Stimulated activated CD8-positive, alpha-beta memory T cell treated with anti-CD3 and anti-CD28 coated beads, Interleukin-7, amount 100 ng/mL, for 1 hour (primary cell): Measurements from ENCODE around the gene CABYR.
A peak's percentile ranks its signal among the peaks of the same experiment; 100 is the strongest.

Experiments
- DNase-seq, 2 donors: peaks; one replicate each; pipeline ENCODE4 v3.0.0-alpha.2; 2020; ENCODE audit warnings: low read depth in 2 of 2

CABYR gene, protein sequence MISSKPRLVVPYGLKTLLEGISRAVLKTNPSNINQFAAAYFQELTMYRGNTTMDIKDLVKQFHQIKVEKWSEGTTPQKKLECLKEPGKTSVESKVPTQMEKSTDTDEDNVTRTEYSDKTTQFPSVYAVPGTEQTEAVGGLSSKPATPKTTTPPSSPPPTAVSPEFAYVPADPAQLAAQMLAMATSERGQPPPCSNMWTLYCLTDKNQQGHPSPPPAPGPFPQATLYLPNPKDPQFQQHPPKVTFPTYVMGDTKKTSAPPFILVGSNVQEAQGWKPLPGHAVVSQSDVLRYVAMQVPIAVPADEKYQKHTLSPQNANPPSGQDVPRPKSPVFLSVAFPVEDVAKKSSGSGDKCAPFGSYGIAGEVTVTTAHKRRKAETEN

DNA sequence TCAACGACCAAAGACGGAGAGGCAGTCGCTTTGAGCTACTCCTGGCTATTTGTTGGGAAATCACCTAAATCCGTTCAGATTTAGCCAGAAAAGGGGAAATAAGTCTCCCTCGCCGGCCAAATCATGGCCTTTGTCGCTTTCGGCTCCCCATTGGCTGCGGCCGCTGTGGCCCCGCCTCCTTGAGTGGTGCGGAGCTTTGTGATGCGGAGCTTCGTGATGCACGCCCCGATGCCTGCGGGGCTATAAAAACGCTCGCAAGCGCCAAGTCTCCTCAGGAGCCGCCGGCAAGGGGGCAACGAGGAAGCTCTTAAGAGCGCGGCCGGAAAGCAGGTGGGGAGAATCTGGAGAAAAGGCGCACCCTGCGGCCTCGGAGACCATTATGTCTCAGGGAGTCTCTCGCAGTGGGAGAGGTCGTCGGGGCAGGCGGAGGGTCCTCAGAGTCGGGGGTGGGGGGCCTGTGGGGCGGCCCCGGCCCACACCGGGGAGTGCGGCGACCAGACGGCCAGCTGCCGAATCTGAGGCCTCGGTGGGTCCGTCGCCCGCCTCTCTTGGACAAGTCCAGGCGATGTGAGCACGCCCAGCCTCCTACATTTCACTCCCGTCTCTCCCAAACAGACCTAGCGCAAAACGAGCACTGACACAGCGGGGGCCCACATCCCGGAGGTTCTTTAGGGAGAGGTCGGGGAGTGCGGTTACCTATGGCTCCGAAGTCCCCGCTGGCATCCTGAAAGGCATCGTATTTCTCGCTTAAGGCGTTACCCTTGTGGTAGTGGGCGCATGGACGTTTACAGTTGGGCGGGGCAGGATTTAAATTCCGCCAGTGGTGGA lies at the start of gene CABYR:
Gene CABYR, plus strand, starts transcription at position 274 of the 828 bp plus-strand sequence. CDS start 4,053 bp downstream, outside the sequence.
- DNase-seq = peak; percentile 25 to 48

GRCh38 chr18:24089076-24089475 lies 49.8 kb upstream of the CABYR start:
- no peak for DNase-seq

DNA sequence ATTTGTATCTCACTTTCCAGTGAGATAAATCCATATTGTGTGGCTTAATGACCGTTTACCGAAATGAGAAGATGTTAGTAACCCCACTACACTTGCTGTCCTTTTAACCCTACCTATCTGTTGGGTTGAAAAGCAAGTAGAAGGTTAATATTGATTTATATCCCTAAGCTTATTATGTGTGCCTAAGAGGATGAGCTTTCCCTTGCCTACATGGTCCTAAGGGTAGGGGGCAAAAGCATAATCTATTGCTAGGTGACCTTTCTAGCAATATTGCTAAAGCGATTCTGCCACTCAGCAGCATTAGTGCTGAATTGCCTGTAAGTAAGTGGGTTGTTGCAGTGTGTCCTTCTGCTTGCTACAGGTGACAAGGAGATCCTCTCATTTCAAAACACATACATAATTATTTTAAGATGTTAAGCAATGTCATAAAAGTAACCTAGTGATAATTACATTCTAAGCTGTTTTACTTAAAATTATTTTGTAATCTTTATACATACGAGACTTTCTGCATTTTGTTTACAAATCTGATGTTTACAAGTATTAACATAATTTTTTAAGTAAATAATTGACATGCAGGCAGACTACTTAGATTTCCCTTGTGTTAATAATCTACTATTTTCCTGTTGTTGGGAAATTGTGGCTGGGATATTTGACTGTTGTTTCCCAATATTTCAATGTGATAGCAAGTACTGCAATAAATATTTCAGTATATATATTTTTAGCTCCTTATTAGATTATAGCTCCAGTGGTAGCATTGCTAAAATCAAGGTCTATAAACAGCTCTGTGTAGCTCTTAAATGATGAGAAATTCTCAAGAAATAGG lies 49.1 kb upstream of the CABYR start:
- no peak for DNase-seq

- DNase-seq = no peak
Measured at GRCh38 chr18:24090876-24091275, 48.0 kb upstream of the CABYR start.

DNA sequence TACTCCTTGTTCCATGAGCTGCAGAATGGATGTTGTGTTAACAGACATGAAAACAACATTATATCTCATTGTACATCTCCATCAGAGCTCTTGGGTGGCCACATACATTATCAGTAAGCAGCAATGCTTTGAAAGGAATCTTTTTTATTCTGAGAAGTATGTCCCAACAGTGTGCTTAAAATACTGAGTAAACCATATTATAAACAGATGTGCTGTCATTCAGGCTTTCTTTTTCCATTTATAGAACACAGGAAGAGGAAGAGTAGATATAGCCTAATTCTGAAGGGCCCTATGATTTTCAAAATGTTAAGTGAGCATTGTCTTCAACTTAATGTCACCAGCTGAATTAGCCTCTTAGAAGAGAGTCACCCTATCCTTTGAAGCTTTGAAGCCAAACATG lies 44.3 kb upstream of the CABYR start:
- DNase-seq = no peak

DNA sequence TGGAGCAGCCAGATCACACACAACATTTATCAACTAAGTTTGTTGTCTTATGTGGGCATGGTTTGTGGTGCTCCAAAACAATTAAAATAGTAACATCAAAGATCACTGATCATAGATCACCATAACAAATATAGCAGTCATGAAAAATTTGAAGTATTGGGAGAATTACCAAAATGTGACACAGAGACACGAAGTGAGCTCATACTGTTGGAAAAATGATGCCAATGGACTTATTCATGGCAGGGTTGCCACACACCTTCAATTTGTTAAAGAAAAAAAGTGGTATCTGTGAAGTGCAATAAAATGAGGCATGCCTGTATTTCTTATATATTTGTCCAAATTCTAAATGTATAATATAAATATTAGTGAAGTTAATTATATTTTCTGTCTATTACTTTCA lies 42.9 kb upstream of the CABYR start:
- DNase-seq = no peak

DNA sequence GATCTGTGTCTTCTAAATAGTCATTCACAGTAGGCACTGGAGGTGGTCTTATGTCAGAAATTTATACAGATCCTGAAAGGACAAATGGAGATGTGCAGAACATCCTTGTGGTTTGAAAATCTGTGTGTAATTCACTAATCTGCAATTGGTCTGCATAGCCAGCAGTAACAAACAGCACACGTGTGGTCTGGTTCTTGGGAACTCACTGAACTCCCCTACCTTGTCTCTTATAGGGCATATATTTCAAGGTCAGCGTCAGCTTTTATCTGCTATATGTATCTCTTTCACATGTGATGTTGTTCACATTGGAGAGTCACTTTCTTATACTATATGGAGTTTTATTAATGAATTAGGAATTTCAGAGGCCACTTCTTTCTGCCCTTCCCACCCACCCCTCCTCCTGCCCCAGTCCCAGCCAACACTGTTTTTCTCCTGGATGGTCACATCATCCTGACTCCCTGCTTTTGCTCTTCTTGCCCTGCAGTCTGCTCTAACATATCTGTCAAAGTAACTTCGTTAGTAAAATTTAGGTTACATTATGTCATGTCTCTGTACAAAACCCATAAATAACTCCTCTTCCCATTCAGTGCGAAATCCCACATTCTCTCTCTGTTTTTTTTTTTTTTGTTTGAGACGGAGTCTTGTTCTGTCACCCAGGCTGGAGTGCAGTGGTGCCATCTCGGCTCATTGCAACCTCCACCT lies 35.4 kb upstream of the CABYR start:
- no peak for DNase-seq

DNA sequence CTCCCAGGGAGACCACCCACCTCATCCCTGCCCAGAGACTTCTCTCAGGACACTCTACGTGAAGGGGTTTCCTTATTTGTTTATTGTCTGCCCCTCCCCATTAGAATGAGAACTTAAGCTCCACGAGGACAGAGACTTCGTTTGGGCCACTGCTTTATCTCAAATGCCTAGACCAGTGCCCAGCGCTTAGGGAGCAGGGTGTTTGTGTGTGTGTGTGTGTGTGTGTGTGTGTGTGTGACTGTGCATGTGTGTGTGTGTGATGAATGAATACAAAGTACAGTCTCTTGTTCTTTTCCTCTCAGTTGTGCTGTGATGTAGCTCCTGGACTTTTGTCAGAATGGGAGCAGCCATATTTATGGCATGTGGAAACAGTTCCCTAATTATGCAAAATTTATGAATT lies 34.4 kb upstream of the CABYR start:
- DNase-seq = no peak

DNA sequence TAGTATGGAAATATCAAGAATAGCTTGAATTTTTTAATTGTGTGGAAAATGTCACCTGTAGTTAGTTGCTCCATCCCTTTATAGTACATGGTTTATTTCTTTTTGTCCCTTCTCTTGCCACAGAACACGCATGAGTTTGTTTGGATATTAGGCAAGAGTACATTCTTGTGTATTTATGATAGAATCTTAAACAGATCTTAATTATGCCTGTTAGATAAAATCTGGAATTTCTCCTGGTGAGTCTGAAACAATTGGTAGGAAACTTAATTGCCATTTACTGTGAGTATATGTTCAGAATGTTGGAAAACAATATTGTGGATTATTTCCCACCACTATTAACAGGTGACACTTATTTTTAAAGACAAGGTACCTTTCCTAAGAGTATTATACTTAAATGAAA lies 30.2 kb upstream of the CABYR start:
- DNase-seq = no peak

DNA sequence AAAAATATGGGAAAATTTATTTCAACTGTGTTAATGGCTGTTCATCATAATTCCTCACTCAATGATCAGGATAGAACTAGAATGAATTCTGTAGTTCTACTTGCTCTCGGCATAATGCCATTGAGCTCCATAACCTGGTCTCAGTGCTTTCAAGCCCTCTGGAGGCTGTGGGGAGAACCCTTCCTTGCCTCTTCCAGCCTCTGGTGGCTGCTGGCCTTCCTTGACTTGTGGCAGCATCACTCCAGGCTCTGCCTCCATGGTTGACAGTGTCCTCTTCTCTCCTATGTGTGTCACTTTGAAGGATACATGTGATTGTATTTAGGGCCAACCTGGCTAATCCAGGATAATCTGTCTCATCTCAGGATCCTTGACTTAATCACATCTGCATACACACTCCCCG lies 26.9 kb upstream of the CABYR start:
- no peak for DNase-seq

DNA sequence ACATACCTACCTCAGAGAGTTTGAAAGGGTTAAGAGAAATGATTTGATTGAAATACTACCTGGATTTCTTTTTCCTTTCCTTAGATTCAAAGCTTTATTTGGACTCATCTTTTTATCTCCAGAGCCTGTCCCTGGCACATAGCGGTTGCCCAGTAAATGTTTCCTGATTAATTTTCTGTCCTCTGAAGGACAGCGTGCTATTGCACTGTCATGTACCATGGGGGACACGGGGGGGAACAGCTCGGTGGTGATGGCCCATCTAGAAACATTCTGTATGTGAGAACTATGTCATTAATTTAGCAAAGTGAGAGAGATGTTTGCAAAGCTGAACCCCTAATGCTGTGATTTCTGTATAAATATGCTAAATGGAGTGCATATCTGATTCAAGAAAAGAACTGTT lies 26.4 kb upstream of the CABYR start:
- DNase-seq = no peak

DNA sequence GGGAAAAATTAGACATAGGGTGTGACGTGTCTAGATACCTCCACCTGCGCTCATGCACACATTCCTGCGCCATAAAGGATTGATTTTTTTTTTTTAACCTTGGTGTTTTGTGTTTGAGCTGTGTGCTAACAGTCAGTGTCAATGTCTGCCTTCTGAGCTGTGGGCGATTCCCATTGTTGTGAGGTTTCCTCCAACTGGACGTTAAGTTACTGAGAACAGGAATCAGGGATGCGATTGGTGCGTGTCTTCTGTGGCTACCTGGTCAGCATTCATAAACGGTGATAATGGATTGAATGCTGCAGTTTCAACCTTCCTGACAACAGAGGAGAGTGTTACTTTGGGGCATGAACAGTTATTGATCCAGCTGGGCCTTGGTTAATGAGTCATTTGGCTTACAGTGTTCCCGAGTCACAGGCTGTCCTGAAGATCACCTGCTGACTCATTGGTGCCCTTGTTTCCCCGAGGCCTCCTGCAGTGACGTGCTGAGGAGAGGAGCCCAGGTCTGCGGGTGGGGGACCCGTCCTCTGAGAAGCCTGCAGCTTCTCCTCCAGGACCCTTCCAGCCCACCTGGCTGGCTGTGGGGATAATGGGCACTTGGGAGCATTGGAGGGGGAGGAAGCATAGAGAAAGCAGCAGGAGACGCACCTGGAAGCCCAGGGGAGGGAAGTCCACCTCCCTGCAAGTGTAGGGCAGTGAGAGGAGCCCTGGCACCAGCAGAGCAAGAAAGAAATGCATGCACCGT lies 25.8 kb upstream of the CABYR start:
- no peak for DNase-seq

DNA sequence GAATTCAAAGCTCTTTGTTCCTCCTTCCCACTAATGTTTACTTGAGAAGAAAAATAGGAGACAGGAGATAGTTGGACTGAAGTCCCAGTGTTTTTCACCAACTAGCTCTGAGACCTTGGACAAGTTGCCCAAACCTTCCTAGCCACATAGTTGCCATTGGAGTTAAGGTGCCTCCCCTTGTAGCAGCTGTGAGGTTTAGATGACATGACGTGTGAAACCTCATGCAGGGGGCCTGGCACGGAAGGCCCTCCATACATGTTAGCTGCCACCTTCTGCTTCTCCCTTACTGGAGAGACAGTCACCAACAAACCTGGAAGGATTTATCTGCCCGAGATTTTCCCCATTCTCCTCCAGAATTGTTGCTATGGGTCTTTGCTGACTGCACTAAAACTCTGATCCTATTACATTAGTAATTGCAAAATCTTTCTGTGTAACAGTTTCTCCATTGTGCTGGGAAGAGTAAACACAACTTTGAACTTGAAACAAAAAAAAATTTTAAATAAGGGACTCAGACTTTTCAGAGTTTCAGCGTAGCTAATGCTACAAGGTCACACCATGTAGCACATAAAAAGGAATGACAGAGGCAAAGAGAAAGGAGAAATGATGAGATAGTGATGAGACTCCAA lies 23.8 kb upstream of the CABYR start:
- no peak for DNase-seq

DNA sequence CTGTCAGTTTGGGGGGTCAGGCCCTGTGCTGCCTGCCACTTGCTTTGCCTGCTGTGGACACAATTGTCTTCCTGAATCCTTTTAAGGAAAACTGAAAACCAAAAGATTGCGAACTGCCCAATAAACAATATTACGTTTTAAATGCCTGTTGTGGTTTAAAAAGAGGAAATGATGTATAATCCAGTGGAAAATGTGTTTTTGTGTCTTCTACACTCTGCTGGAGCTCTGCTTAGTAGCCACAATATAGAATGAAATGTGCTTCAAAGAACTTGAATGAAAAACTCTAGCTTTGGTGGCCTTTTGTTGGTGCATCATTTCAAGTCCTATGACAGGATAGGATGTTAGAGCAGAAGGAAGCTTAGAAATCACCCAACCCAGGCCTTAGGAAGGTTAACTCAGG lies 23.2 kb upstream of the CABYR start:
- no peak for DNase-seq

DNA sequence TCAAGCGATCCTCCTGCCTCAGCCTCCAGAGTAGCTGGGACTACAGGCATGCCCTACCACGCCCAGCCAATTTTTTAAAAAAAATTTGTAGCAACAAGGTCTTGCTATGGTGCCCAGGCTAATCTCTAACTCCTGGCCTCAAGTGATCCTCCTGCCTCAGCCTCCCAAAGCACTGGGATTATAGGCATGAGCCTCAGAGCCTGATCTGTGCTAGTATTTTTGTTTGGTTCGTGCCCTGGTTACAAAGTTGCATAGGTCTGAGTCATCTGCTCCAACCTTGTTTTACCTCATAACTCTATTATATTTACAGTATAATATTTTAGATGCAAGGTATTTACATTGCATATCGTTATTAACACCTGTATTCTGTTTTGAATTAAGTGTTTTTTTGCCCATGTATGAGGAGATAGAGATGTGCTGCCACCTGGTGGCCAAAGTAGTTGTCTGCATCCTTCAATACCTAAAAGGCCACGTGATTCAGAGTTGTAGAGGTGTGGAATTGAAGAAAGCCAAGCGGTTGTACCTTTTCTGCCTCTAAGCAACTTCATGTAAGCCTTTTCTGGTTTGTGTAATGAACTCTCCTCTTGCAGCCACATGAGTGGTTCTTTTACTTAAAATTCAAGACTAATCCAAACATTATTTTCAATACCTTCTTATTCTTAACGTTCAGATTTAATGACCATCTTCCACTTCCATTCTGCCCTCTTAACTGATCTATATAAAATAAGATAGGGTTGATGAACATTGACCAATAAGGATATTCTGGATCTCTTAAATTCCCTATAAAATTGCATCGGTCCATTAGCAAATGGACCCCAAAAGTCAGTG lies 19.9 kb upstream of the CABYR start:
- peak; percentile 43 to 62 for DNase-seq

DNA sequence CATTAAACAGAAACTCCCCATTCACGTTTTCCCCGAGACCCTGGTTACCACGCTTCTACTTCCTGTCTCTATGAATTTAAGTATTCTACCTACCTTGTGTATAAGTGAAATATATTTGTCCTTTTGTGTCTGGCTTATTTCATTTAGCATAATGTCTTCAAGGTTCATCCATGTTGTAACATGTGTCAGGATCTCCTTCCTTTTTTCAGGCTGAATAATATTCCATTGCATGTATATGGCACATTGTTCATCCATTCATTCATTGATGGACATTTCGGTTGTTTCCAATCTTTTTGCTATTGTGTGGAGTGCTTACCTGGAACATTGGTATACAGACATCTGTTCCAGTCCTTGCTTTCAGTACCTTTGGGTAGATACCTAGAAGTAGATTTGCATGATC lies 18.2 kb upstream of the CABYR start:
- DNase-seq = no peak

- DNase-seq = no peak
Measured at GRCh38 chr18:24121625-24122024, 17.2 kb upstream of the CABYR start.

DNA sequence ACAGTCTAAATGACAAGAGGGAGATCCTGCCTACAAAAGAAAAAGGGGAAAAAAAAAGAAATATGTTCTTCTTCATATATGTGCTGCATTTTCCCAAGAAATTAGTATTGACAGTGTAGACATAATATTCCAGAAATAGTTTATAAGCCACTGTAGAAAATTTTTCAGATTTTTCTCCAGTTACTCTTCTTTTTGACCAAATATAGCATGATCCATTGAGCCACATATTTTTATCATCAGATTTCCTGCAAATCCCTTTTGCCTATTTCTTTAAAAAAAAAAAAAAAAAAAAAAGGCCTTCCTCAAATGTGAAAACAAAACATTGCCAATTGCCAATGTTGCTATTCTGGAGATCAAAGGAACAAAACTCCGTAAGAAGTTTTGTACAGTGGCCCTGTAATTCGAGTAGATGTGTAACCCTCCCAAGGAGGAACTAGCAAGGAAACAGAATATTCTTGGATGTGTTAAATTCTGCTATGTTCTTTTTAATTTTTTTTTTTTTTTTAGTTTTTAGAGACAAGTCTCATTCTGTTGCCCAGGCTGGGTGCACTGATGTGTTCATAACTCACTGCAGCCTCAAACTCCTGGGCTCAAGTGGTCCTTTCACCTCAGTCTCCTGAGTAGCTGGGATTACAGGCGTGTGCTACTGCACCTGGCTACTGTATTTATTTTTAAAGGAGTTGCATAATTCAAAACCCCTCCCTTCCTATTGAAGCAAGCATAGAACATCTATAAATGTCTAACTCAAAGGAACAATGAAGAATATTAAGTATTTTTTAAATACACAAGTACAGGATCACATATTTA lies 12.5 kb upstream of the CABYR start:
- DNase-seq = no peak

GRCh38 chr18:24127735-24128134 lies 11.1 kb upstream of the CABYR start:
- DNase-seq = no peak
